Measurements from ENCODE around the gene PNPO. TPM values are rescaled to one million over a fixed set of nuclear protein-coding genes. Genes with fewer than 3 reads are reported as not detected.

Gene PNPO
- total and polyA plus RNA-seq, 2 of the 13 experiments (the other 11 are each of a cell fraction or from before 2014, with no cell fraction given) = 47.9 to 63.3 TPM

DNA sequence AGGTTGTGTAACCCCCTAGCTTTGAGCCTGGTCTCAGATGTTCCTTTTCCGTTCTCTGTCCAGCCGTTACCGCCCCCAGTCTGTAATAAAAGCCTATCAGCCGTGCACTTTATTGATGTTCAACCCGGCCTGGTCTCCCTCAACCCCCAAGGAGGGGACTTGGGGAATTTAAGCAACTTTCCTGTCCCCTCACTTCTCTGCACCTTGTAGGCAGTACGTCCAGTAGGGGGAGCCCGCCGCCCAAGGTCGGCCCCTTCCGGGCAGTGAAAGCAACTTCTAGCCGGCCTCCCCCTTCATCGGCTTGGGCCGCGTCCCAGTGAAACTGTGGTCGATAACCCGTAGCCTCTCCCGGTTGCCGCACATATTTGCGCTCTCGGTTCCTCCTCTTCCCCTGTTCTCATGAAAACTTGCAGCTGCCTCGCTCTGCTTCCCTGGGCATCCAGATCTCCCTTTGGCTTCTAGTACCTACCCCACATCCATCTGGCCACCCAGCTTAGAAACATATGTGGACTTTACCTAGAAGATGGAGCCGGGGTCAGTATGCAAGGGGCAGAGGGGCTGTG lies 7.9 kb downstream of the PNPO start (continued):
- TF ChIP-seq GPN1 (CRISPR knock-in tag; IDR thresholded peaks at IDR 0.05; ENCODE audit: borderline replicate concordance) = no peak
- no peak for TF ChIP-seq HDAC2 (CRISPR knock-in tag; IDR thresholded peaks at IDR 0.05)
- TF ChIP-seq RFX3 (CRISPR knock-in tag; IDR thresholded peaks at IDR 0.05) = no peak
- TF ChIP-seq SMYD3 (CRISPR knock-in tag; IDR thresholded peaks at IDR 0.05) = 0 out of 2 replicates have a peak, but pooled peaks have one; percentile 67
- TF ChIP-seq KDM2A (CRISPR knock-in tag; IDR thresholded peaks at IDR 0.05; ENCODE audit: borderline replicate concordance, low read depth) = peak; percentile 86
- no peak for TF ChIP-seq NR1H2 (CRISPR knock-in tag; IDR thresholded peaks at IDR 0.05; ENCODE audit: borderline replicate concordance, low read depth)
- no peak; the same call in 1 of the 2 replicates for TF ChIP-seq THAP11 (CRISPR knock-in tag; IDR thresholded peaks at IDR 0.05)
- TF ChIP-seq, protein P1, sequence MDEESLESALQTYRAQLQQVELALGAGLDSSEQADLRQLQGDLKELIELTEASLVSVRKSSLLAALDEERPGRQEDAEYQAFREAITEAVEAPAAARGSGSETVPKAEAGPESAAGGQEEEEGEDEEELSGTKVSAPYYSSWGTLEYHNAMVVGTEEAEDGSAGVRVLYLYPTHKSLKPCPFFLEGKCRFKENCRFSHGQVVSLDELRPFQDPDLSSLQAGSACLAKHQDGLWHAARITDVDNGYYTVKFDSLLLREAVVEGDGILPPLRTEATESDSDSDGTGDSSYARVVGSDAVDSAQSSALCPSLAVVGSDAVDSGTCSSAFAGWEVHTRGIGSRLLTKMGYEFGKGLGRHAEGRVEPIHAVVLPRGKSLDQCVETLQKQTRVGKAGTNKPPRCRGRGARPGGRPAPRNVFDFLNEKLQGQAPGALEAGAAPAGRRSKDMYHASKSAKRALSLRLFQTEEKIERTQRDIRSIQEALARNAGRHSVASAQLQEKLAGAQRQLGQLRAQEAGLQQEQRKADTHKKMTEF (CRISPR knock-in tag; IDR thresholded peaks at IDR 0.05) = peak; percentile 65
- TF ChIP-seq, protein P2, sequence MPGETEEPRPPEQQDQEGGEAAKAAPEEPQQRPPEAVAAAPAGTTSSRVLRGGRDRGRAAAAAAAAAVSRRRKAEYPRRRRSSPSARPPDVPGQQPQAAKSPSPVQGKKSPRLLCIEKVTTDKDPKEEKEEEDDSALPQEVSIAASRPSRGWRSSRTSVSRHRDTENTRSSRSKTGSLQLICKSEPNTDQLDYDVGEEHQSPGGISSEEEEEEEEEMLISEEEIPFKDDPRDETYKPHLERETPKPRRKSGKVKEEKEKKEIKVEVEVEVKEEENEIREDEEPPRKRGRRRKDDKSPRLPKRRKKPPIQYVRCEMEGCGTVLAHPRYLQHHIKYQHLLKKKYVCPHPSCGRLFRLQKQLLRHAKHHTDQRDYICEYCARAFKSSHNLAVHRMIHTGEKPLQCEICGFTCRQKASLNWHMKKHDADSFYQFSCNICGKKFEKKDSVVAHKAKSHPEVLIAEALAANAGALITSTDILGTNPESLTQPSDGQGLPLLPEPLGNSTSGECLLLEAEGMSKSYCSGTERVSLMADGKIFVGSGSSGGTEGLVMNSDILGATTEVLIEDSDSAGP (CRISPR knock-in tag; IDR thresholded peaks at IDR 0.05; ENCODE audit: borderline replicate concordance) = peak; percentile 71; the same call in 1 of the 2 replicates
- TF ChIP-seq, protein P3, sequence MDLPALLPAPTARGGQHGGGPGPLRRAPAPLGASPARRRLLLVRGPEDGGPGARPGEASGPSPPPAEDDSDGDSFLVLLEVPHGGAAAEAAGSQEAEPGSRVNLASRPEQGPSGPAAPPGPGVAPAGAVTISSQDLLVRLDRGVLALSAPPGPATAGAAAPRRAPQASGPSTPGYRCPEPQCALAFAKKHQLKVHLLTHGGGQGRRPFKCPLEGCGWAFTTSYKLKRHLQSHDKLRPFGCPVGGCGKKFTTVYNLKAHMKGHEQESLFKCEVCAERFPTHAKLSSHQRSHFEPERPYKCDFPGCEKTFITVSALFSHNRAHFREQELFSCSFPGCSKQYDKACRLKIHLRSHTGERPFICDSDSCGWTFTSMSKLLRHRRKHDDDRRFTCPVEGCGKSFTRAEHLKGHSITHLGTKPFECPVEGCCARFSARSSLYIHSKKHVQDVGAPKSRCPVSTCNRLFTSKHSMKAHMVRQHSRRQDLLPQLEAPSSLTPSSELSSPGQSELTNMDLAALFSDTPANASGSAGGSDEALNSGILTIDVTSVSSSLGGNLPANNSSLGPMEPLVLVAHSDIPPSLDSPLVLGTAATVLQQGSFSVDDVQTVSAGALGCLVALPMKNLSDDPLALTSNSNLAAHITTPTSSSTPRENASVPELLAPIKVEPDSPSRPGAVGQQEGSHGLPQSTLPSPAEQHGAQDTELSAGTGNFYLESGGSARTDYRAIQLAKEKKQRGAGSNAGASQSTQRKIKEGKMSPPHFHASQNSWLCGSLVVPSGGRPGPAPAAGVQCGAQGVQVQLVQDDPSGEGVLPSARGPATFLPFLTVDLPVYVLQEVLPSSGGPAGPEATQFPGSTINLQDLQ (CRISPR knock-in tag; IDR thresholded peaks at IDR 0.05) = 0 out of 2 replicates have a peak, but pooled peaks have one; percentile 41
- TF ChIP-seq, protein P4, sequence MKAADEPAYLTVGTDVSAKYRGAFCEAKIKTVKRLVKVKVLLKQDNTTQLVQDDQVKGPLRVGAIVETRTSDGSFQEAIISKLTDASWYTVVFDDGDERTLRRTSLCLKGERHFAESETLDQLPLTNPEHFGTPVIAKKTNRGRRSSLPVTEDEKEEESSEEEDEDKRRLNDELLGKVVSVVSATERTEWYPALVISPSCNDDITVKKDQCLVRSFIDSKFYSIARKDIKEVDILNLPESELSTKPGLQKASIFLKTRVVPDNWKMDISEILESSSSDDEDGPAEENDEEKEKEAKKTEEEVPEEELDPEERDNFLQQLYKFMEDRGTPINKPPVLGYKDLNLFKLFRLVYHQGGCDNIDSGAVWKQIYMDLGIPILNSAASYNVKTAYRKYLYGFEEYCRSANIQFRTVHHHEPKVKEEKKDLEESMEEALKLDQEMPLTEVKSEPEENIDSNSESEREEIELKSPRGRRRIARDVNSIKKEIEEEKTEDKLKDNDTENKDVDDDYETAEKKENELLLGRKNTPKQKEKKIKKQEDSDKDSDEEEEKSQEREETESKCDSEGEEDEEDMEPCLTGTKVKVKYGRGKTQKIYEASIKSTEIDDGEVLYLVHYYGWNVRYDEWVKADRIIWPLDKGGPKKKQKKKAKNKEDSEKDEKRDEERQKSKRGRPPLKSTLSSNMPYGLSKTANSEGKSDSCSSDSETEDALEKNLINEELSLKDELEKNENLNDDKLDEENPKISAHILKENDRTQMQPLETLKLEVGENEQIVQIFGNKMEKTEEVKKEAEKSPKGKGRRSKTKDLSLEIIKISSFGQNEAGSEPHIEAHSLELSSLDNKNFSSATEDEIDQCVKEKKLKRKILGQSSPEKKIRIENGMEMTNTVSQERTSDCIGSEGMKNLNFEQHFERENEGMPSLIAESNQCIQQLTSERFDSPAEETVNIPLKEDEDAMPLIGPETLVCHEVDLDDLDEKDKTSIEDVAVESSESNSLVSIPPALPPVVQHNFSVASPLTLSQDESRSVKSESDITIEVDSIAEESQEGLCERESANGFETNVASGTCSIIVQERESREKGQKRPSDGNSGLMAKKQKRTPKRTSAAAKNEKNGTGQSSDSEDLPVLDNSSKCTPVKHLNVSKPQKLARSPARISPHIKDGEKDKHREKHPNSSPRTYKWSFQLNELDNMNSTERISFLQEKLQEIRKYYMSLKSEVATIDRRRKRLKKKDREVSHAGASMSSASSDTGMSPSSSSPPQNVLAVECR (CRISPR knock-in tag; IDR thresholded peaks at IDR 0.05; ENCODE audit: borderline replicate concordance) = peak; percentile 38; the same call in 1 of the 2 replicates
- no peak for TF ChIP-seq ZNF296 (CRISPR knock-in tag; conservative IDR thresholded peaks at IDR 0.05)
- TF ChIP-seq ZSCAN12 (CRISPR knock-in tag; IDR thresholded peaks at IDR 0.05) = no peak
- TF ChIP-seq MIER2 (CRISPR knock-in tag; IDR thresholded peaks at IDR 0.05) = no peak
- no peak for TF ChIP-seq BHLHE40 (IDR thresholded peaks at IDR 0.05; ENCODE audit: low read length)
- TF ChIP-seq EP300 (IDR thresholded peaks at IDR 0.05; ENCODE audit: low read depth in 2 of 2, low read length in 2 of 2) = peak in 1 of 2 experiments; percentile 37; a peak in 1 of 4 replicates
- no peak for TF ChIP-seq EP300 (CRISPR knock-in tag; IDR thresholded peaks at IDR 0.05; ENCODE audit: borderline replicate concordance)
- peak; percentile 64 for TF ChIP-seq PHF21A (CRISPR knock-in tag; IDR thresholded peaks at IDR 0.05)
